OCI-LY1 (cell line): ENCODE data around the gene FOXB2.

Experiments
- H2AFZ ChIP-seq: fragments of 200-600 bp; sonication (generic), shearing (Covaris generic); 2 replicates; pipeline ENCODE4 v1.6.0; 2014; ENCODE audit warnings: antibody characterized with exemption, mild to moderate bottlenecking, low read length
- H3F3A ChIP-seq: fragments of 200-600 bp; sonication (generic), shearing (Covaris generic); 2 replicates; pipeline ENCODE4 v1.6.0; 2014; ENCODE audit warnings: mild to moderate bottlenecking, antibody characterized with exemption, low read length, moderate library complexity; ENCODE audit not compliant: insufficient read depth
- H3K27ac ChIP-seq: fragments of 200-600 bp; sonication (generic); 2 replicates; pipeline ENCODE4 v1.5.1; 2014; ENCODE audit warnings: low read length, mixed run types, mild to moderate bottlenecking, low read depth; ENCODE audit not compliant: poor library complexity, severe bottlenecking
- H3K27me3 ChIP-seq: fragments of 200-600 bp; sonication (generic); 2 replicates; pipeline ENCODE4 v1.6.0; 2014; ENCODE audit warnings: antibody characterized with exemption, mild to moderate bottlenecking, low read length, moderate library complexity; ENCODE audit not compliant: insufficient read depth
- H3K36me3 ChIP-seq: fragments of 200-600 bp; sonication (generic); 2 replicates; pipeline ENCODE4 v1.6.1; 2014; ENCODE audit warnings: mild to moderate bottlenecking, antibody characterized with exemption, low read length, moderate library complexity, mixed read lengths; ENCODE audit not compliant: insufficient read depth
- H3K4me1 ChIP-seq: fragments of 200-600 bp; sonication (generic); 2 replicates; pipeline ENCODE4 v1.5.1; 2014; ENCODE audit warnings: mild to moderate bottlenecking, low read length, moderate library complexity; ENCODE audit not compliant: insufficient read depth, severe bottlenecking
- H3K4me2 ChIP-seq: fragments of 200-600 bp; sonication (generic), shearing (Covaris generic); 2 replicates; pipeline ENCODE4 v1.6.1; 2014; ENCODE audit warnings: low read length
- H3K4me3 ChIP-seq: fragments of 200-600 bp; sonication (generic); 2 replicates; pipeline ENCODE4 v1.5.1; 2014; ENCODE audit warnings: low read length, low read depth, mild to moderate bottlenecking, mixed read lengths; ENCODE audit not compliant: poor library complexity, severe bottlenecking
- H3K79me2 ChIP-seq: fragments of 200-600 bp; shearing (Covaris generic); 2 replicates; pipeline ENCODE4 v1.6.1; 2016; ENCODE audit warnings: mixed run types, low read length, mixed read lengths; ENCODE audit not compliant: insufficient read depth
- H3K9ac ChIP-seq: fragments of 200-600 bp; sonication (generic), shearing (Covaris generic); 2 replicates; pipeline ENCODE4 v1.6.1; 2014; ENCODE audit warnings: mild to moderate bottlenecking, low read length, mixed read lengths
- H3K9me2 ChIP-seq: fragments of 200-600 bp; sonication (generic), shearing (Covaris generic); 2 replicates; pipeline ENCODE4 v1.6.1; 2014; ENCODE audit warnings: low read depth, mild to moderate bottlenecking, low read length, mixed read lengths
- H3K9me3 ChIP-seq: fragments of 200-600 bp; shearing (Covaris generic); 2 replicates; pipeline ENCODE4 v1.6.1; 2014; ENCODE audit warnings: low read length, mixed read lengths
- H4K20me1 ChIP-seq: fragments of 200-600 bp; sonication (generic), shearing (Covaris generic); 2 replicates; pipeline ENCODE4 v1.6.0; 2016; ENCODE audit warnings: mild to moderate bottlenecking, low read length; ENCODE audit not compliant: insufficient read depth
- EZH2 ChIP-seq: fragments of 200-600 bp; sonication (generic), shearing (Covaris generic); IDR thresholded peaks from 2 replicates; pipeline ENCODE4 v1.8.0; 2017; ENCODE audit warnings: borderline replicate concordance, mixed run types, mild to moderate bottlenecking, antibody characterized with exemption, low read length, moderate library complexity, mixed read lengths
- TF ChIP-seq, protein P1 (sequence below): fragments of 200-600 bp; sonication (generic), shearing (Covaris generic); IDR thresholded peaks from 2 replicates; pipeline ENCODE4 v1.5.1; 2017; ENCODE audit warnings: mild to moderate bottlenecking, antibody characterized with exemption, low read length, moderate library complexity, mixed read lengths

FOXB2 gene

DNA sequence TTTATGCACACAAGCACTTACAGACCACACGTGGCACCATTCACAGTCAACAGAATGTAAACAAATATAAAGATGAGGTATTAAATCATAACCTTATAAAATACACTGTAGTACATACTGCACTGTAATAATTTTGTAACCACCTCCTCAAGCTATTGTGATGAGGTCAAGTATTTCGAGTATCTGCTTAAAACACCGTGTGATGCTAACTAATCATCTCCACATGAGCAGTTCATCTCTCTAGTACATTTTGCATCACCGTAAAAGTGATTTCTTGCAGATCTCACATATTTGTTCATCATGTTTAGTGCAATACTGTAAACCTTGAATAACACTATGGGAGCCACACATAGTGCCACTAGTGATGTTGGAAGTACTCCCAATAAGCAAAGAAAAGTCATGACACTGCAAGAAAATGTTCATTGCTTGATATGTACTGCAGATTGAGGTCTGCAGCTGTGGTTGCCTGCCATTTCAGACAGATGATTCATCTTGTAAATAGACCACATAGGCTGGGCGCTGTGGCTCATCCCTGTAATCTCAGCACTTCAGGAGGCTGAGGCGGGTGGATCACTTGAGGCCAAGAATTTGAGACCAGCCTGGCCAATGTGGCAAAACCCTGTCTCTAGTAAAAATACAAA, 44.3 kb downstream of the FOXB2 start:
- Histone ChIP-seq H3K79me2 (no peaks in the 10 kb centered on the region), H3K9ac (no peak overlapping the region), H3K4me3 (no peak overlapping the region), H3K9me2 (no peaks in the 10 kb centered on the region), H2AFZ (no peak overlapping the region), H3K36me3 (no peaks in the 10 kb centered on the region), H3F3A (no peaks in the 10 kb centered on the region), H3K9me3 (no peaks in the 10 kb centered on the region), H3K4me1 (no peaks in the 10 kb centered on the region), H3K4me2 (no peak overlapping the region), H4K20me1 (no peaks in the 10 kb centered on the region), H3K27ac (no peak overlapping the region), H3K27me3 (no peaks in the 10 kb centered on the region)
- no peak for TF ChIP-seq EZH2
- TF ChIP-seq, protein P1, sequence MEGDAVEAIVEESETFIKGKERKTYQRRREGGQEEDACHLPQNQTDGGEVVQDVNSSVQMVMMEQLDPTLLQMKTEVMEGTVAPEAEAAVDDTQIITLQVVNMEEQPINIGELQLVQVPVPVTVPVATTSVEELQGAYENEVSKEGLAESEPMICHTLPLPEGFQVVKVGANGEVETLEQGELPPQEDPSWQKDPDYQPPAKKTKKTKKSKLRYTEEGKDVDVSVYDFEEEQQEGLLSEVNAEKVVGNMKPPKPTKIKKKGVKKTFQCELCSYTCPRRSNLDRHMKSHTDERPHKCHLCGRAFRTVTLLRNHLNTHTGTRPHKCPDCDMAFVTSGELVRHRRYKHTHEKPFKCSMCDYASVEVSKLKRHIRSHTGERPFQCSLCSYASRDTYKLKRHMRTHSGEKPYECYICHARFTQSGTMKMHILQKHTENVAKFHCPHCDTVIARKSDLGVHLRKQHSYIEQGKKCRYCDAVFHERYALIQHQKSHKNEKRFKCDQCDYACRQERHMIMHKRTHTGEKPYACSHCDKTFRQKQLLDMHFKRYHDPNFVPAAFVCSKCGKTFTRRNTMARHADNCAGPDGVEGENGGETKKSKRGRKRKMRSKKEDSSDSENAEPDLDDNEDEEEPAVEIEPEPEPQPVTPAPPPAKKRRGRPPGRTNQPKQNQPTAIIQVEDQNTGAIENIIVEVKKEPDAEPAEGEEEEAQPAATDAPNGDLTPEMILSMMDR: no peak

DNA sequence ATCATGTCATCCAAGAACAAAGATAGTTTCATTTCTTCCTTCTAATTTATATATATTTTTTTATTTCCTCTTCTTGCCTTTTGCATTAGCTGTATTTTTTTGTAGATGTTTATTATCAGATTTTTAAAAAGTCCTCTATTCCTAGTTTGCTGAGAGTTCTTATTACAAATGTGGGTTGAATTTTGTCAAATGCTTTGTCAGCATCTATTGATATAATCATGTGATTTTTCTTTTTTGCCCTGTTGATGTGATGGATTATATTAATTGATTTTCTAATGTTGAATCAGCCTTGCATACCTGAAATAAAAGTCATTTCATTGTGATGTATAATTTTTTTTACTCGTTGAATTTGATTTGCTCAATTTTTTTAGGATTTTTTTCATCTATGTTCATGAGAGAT, 46.9 kb downstream of the FOXB2 start:
- Histone ChIP-seq H3K27ac (no peak overlapping the region), H3F3A (no peaks in the 10 kb centered on the region), H3K4me2 (no peak overlapping the region), H4K20me1 (no peaks in the 10 kb centered on the region), H3K9me2 (no peaks in the 10 kb centered on the region), H3K4me1 (no peaks in the 10 kb centered on the region), H3K36me3 (no peaks in the 10 kb centered on the region), H3K27me3 (no peaks in the 10 kb centered on the region), H3K9me3 (no peaks in the 10 kb centered on the region), H3K79me2 (no peaks in the 10 kb centered on the region), H3K9ac (no peak overlapping the region), H2AFZ (no peak overlapping the region), H3K4me3 (no peak overlapping the region)
- TF ChIP-seq, protein P1: no peak
- TF ChIP-seq EZH2: no peak
